T-helper 1 cell (primary cell): ENCODE results near the gene EHD4.

Source experiments
- DNase-seq, 5 donors: peaks; one replicate each; pipeline ENCODE4 v3.0.0-alpha.2; 2012 to 2020

EHD4 gene

DNA sequence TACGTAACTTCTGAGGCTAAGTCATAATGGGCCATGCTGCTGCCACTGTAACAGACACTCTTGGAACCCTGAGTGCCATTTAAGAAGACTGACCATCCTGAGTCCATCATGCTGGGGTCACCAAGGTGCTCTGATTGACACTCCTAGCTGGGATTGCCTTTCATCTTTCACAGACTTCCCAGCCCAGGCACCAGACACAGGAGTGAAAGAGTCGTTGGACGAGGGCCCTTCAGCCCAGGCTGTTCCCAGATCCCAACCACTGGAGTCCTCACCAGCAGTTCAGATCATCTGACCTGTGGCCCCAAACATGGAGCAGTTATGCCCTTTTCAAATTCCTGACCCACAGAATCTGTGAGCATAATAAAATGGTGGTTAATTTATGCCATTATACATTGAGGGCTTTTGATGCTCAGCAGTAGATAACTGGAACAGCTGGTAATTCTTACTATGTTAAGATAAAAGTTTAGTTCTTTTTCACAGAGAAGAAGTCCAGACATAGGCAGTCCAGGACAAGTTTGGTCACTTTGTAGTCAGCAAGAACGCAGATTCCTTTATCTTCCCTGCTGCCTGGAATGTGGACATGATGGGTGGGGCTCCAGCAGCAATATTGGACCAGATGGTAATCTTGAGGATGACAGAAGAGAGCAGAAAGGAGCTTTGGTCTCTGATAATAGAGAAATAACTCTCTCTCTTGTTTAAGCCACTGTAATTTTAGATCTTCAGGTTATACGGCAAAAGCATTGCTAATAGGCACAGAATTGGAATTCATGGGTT, 7.3 kb upstream of the EHD4 start:
- no peak for DNase-seq

DNA sequence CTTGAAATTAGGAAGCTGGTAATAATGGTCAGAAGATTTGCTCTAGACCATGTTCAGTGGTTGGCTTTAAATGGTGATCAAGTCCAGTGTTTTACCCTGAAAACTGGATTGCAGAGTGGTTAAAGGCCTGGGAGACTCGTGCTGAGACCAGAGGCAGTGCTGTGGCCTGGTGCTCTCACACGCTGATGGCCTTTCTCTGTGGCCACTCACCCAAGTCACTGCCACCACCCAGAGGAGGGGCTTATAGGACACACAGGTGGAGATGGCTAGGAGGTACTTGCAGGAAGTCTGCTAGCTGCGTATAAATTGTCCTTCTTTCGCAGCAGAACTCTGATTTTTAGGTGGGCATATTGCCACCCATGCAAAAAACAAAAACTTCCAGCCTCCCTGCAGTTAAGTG, 6.2 kb upstream of the EHD4 start:
- DNase-seq = no peak

- no peak for DNase-seq
Measured at GRCh38 chr15:41977757-41978383, 5.5 kb upstream of the EHD4 start.

- no peak for DNase-seq
Measured at GRCh38 chr15:41975669-41976068, 3.3 kb upstream of the EHD4 start.

GRCh38 chr15:41974041-41974440, 1.7 kb upstream of the EHD4 start:
- no peak for DNase-seq

DNA sequence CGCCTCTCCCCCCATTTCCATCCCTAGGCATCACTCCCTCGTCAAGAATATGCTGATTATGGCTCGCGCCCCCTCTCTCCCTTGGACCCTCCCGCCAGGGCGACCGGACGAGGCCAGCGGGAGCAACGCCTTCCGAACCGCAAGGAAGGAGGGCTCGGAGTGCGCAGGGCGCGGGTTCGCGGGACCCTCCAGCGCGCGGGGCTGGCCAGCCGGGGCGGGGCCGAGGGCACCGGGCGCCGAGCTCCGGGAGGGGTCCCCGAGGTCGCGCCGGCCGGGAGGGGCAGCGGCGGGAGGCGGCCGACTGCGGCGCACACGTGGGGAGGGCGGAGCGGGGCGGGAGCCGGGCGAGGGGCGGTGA, 483 bp downstream of the EHD4 start:
- DNase-seq = no peak

DNA sequence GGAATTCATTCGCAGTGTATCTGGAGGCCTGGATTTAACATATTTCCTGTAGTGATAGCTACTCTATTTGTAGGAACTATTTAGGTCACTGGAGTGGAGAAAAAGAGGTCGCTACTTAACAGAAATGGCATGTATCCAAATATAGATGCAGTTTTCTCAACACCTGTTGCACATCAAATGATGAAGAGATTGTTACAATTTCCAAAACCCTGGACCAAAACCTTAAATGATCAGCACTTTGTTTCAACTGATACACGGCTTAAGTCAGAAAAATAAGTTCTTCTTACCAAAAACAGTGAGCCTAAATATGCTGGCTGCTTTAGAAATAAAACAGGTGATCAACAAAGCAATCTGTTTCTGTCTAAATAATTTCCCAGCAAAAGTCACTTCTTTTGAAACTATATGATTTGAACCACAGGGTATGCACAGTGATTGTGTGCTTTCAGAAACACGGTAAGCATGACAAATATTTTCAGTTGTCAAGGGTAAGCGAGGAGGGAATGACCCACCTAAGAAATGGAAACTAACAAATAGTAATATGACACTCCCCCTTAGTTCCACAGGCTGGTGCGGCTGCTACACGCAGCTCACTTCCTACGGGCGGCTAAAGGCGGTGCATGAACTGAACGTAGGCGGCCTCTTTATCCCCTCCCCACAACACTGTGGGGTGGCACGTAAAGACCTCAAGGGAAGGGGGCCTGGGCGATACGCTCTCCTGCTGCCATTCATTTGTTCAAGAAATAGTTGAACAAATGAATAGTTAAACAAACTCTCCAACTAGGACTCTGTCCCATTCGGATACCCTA, 1.1 kb downstream of the EHD4 start:
- peak; percentile 41 to 86 (median 61) for DNase-seq

DNA sequence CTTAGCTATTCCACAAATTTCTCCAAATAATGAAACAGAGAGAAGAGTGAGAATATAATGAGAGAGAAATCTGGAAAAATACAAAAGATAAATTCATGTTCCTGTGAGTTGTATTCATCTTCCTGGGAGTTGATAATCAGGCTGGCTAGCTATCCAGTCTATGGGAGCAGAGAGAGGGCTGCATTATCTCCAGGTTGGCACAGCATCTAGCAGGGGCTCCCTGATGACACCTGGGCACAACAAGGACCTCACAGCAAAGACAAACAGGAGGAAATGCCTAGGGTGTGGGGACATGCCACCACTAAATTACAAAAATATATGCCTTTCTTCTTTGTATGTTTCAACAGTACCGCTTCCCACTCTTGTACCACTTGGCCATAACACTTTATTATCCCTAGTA, 1.9 kb downstream of the EHD4 start:
- no peak for DNase-seq

- peak in 4 of 5 donors; percentile 16 to 83 (median 36) for DNase-seq
Measured at GRCh38 chr15:41969851-41970431, 2.4 kb downstream of the EHD4 start.

DNA sequence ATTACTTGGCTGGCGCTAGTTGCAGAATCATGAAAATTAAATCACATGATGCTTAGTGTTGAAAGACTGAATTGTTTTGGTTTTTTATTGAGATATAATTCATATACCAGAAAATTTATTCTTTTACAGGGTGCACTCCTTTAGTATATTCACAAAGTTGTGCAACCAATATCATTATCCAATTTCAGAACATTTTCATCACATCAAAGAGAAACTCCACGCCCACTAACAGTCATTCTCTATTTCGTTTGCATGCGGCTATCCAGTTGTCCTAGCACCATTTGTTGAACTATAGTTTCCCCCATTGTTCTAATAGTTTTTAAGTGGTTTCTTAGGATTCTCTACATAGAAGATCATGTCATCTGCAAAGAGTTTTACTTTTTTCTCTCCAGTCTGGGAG, 3.7 kb downstream of the EHD4 start:
- DNase-seq = no peak

DNA sequence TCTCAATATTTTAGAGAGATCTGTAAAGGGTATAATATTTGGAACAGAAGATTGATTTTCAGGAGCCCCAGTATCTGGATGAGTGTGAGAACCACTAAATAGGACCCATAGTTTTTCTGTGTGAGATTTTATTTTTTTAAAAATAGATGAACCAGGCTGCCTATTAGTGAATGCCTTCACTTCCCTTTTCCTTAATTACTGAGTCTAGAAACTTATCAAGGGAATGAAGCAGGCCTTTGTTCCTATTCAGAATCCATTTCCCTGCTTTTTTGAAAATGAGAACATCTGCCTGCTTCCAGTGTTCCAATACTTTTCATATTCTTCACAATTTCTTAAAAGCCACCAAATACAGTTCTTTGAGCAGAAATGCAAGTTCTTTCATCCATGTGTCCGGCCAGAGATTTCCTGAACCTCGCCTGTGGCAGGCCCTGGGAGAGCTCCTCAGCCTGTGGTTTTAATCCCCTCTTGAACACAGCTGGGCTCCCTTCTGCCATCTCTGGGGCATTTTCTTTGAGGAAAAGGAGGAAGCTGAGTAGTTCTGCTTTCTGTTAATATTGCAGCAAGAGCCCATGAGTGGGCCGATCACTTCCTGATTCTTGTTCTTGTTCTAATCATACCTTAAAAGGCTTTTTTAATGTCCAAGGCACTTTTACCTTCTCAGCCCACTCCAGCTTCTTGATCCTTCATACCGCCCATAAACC, 4.7 kb downstream of the EHD4 start:
- no peak for DNase-seq

DNA sequence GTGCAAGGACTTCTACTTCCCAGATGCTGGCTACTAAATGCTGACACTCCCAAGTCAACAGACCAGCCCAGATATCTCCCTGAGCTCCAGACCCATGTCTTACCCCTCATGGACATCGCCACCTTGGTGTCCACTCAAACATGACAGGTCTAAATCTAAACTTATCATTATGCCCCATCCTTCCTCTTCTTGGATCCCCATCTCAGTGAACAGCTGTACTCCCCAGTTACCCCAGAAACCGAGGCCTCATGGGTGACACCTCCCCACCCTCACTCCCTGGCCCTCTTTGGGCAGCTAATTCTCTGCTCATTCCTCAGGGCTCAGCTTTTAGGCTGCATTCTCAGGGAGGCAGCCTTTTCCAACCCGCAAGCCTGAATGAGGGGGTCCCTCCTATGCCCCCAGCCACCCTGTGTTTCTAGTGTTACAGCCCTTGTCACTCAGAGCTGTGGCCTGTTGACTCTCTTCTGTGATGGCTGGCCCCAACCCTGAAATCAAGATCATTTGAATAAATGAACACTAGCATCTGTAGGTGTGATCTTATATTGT, 5.4 kb downstream of the EHD4 start:
- DNase-seq = no peak

DNA sequence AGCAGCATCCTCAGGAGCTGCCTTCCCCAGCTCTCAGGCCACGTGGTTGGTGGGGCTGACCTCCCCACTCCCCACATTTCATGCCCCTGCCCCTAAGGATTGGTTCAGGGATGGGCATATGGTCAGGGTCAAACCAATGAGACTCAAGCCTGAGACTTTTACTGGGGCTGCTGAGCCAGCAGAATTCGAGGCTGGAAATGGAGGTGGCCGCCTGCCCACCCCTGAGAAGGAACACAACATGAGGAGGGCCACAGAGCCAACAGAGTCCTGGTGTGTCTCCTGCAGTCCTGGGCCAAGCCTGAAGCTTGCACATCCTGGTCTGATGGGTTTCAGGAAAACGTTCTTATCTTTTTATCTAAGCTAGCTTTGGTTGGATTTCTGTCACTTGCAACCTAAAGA, 5.9 kb downstream of the EHD4 start:
- DNase-seq = no peak

DNA sequence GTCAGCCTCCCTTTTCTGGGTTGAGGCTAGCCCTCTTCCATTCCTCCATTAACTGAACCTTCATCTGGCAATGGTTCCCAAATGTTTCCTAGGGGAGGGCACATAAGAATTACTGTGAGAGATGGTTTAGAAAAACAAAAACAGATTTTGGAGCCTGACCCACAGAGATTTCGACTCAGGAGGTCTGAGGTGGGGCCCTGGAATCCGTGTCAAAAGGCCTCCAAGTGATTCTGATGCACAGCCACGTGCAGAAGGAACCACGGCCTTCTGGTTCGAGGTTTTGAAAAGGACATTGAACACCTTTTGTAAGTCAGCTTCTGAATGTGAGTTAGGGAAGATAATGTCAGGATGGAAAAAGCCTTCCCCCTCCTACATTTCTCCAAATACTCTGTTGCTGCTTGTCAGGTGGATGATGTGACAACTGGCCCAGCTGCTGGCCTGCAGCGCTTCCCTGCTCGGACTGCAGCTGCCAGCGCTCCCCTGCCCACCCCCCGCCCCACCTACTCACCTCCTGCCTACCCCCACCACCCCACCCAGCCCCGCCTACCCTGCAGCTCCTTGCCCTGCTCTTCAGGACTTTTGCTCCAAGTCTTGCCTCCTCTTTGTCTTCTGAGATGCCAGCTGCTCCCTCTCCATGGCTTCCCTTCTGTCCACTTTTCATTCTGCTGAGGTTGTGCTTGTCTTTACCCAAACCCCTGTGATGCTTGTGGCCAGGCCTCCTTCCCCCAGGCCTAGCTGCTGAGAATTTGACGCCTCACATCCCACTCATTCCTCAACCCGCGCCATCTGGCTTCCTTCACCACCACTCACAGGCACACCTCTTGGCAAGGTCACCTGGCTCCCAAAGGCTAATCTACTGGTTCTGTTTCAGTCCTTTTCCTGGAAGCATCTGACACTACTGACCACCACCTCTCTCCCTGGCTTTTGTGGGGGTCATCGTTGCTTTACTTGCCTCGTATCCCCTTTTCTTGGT, 6.6 kb downstream of the EHD4 start:
- no peak for DNase-seq

DNA sequence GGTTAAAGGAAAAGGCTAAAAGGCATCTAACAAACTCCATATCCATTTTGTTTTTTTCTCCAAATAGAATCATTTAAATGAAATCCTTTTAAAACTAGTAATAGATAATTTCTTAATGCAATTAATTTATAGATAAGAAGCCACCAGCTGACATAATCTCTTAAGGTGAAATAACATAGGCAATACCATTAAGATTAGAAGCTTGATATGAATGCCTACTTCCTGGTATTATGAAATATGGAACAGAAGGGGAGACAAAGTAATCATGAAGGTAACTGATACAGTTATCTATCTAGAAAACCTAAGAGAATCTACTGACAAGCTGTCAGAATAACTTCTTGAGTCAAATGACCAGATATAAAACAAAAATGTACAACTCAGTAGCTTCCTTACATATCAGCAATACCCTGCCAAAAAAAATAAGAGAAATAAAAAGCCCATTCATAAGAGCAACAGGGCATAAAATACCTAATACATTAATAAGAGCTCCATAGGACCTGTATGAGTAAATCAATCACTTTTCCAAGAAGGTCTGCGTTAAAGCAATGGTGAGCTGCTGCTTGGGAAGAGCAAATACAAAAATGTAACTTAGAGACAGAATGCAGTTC, 10.7 kb downstream of the EHD4 start:
- DNase-seq = no peak

GRCh38 chr15:41961001-41961518, 11.3 kb downstream of the EHD4 start:
- no peak for DNase-seq

DNA sequence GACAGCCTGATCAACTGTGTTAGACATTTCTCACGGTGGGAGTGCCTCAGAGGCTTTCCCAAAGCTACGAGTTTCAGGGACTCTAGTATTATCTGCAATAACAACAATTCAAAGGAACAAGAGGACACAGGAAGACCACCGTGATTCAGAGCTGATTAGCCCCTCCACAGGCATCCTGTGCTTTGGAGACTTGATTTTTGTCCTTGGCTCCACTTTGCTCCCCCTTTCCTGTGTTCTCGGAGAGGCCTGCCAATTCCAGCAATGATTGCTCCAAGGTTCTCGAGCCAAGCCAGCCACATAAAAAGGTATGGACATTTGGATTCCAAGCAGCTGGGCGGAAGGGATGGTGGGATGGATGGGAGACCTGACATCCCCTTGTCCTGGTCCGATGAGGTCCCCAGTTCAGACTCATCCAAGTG, 14.3 kb downstream of the EHD4 start:
- DNase-seq = no peak

DNA sequence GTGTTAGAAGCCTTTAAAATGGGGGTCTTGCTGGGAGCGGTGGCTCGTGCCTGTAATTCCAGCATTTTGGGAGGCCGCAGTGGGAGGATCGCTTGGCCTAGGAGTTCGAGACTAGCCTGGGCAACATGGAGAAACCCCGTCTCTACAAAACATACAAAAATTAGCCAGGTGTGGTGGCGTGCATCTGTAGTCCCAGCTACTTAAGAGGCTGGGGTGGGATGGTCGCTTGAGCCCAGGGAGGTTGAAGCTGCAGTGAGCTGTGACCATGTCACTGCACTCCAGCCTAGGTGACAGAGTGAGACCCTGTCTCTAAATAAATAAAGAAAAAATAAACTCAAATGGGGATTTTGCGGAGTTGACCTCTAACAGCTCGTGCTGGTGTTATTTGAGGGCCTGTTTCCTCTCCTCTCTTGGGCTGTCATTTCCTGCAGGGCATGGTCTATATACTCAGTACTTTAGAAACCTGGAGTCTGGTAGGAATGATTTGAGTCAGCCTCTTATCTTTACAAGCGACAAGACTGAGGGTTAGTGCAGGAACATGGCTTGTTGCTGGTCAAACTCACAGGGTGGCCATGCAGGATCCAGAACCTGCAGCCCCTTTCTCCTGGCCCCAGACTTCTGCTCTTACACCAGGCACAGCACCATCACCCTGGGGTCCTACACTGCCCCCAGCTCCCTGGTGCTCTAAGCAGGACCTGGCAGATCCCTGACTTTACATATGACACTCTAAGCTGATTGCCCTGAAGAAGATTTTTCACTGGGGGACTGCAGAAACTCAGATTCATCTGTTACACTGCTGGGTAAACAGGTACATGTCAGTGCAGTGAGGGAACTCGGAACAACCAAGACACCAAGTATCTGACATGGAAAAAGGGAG, 15.1 kb downstream of the EHD4 start:
- DNase-seq = peak in 1 of 5 donors; percentile 69

DNA sequence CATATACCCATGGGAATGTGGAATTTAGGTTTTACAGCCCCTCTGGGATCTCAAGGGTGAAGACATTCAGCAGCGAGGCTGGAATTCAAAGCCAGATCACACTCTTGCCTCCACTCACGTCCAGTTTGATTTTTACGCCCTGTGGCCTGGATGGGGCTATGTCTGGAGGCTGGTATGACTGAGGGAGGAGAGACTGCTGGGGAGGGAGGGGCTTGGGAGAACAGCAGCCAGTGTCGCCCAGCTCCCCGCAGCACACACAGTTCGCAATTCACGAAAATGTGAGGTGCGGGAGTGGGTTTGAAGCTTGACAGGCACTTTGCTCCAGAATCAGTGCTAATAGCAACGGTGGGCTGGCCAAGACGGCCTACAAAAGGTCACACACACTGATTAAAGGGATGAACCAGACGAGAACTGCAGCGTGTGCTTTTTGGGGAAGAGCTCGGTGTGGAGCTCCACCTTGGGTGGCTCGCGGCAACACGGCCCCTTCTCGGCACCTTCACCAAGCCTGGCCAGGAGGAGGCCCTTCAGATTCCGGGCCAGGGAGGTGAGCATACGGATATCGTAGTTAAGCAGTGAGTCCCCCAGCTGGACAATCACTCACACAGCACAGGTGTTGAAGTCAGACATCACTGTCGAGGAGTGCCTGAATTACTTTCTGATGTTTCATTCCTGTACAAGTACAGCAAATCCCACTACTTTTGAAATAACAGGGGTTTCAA, 16.4 kb downstream of the EHD4 start:
- DNase-seq = no peak
